GM18907 (cell line): ENCODE data around the gene NUDT3.
"Not testable (repeated sequence)": the region's sequence is repeated elsewhere in the genome, so short reads cannot be mapped to it uniquely, and the experiment has no call there.

Experiments used
- ATAC-seq: cut with Tn5 transposase; IDR thresholded peaks from one replicate; pipeline ENCODE4 v1.9.1; 2021; ENCODE audit warnings: mild to moderate bottlenecking, moderate library complexity; ENCODE audit not compliant: unreplicated experiment

NUDT3 gene

GRCh38 chr6:34324221-34324620, 68.2 kb downstream of the NUDT3 start:
- not testable (repeated sequence) for ATAC-seq

- no peak for ATAC-seq
Observed at GRCh38 chr6:34323300-34323699, 69.2 kb downstream of the NUDT3 start.

- no peak for ATAC-seq
Observed at GRCh38 chr6:34322732-34323131, 69.7 kb downstream of the NUDT3 start.

GRCh38 chr6:34321821-34322220, 70.6 kb downstream of the NUDT3 start:
- ATAC-seq, result no peak

GRCh38 chr6:34319471-34319885, 73.0 kb downstream of the NUDT3 start:
- no peak for ATAC-seq

DNA sequence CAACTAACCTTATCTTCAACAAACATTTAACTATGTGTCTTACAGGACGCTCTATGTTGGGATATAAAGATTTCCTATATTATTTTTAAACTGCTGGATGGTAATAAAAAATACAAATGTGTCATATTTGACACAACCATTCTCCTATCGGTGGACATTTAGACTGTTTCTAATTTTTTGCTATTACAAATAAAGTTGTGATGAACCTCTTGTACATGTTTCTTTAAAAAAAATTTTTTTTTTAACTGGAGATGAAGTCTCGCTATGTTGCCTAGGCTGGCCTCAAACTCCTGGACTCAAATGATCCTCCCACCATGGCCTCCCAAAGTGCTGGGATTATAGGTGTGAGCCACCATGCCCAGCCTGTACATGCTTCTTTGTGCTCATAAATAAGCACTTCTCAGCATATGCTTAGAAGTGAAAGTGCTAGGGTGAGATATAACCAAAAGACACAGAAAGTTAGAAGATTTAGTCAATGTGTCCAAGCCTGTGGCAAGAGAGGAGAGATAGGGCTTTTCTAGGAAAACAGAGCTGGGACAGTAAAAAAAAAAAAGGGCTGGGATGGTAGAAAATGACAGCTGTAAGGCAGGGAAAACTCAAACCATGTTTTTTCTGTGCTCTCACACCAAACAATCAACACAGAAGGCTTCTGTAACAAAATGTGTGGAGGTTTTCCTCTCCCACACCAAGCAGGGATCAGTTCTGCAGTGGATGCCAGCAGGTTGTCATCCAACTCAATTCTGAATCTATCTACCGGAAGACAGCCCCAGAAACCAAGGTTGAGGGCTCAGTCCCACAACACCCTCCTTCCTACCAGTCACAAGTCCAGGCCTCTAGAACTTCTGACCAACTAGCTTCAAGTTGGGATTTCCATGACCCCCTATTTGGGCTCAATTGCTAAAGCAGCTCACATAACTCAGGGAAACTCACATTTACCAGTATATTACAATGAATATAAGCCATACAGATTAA, 73.7 kb downstream of the NUDT3 start:
- ATAC-seq, result no peak

GRCh38 chr6:34317882-34318498, 74.5 kb downstream of the NUDT3 start:
- ATAC-seq, result no peak

GRCh38 chr6:34317172-34317477, 75.3 kb downstream of the NUDT3 start:
- no peak for ATAC-seq

DNA sequence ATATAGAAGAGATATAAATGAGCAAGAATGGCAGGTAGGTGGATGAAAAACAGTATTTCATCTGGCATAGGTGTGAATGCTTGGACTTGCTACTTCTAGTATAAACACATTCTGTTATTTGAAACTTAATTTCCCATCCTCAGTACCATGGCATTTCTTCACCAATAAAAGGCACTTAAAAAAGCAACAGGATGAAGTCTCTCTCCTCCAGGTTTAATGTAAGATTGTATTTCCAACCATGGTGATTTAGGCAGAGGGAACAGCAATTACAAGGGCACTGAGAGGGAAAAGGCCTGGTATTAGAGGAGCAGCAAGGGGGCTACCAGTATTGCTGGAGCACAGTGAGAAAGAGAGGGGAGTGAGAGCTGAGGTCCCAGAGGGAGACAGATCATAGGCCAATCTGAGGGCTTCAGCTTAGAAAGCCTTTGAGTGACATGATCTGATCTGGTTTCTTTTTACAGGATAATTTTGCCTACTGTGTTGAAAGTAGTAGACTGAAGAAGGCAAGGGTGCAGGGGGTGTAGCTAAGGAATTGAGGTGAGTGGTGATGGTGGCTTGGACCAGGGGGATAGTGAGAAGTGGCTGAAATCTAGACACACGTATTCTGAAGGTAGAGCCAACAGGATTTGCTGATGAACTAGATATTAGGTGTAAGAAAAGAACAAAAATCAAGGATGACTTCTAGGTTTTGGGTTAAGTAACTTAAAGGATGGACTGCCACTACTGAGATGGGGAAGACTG, 75.9 kb downstream of the NUDT3 start:
- no peak for ATAC-seq

- no peak for ATAC-seq
Observed at GRCh38 chr6:34315780-34316179, 76.7 kb downstream of the NUDT3 start.

- ATAC-seq, result no peak
Observed at GRCh38 chr6:34315256-34315655, 77.2 kb downstream of the NUDT3 start.

- no peak for ATAC-seq
Observed at GRCh38 chr6:34312259-34312658, 80.2 kb downstream of the NUDT3 start.

DNA sequence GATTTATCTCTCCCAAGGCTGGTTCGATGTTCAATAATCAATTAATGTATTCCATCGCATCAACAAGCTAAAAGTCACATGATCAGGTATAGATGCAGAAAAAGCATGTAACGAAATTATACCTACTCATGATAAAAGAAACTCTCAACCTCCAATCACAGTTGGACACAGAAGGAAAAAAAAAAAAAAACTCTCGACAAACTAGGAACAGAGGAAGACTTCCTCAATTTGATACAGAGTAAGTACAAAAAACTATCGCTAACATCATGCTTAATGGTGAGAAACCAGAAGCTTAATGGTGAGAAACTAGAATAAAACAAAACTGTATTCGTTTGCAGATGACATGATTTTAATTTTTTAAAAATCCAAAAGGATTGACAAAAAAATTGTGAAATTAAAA, 81.7 kb downstream of the NUDT3 start:
- no peak for ATAC-seq

- ATAC-seq, result no peak
Observed at GRCh38 chr6:34308483-34308882, 84.0 kb downstream of the NUDT3 start.

GRCh38 chr6:34305982-34306708, 86.3 kb downstream of the NUDT3 start:
- ATAC-seq, result no peak

GRCh38 chr6:34305497-34305896, 87.0 kb downstream of the NUDT3 start:
- no peak for ATAC-seq

GRCh38 chr6:34304164-34304563, 88.3 kb downstream of the NUDT3 start:
- ATAC-seq, result no peak

GRCh38 chr6:34302929-34303328, 89.5 kb downstream of the NUDT3 start:
- no peak for ATAC-seq

DNA sequence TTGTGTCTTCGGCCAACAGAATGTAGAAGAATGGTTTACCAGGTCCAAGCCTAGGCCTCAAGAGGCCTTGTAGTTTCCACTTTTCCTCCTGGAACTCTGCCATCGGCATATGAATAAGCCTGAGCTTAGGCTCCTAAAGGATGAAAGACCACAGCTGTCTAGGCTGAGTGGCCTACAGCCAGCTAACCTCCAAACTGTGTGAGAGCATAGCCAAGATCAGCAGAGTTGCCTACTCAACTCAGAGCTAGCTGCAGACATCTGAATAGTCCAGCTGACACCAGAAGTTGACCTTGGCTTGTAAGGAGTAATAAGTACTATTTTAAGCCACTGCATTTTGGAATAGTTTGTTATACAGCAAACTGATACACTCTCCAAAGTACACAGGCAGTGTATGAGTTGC, 91.1 kb downstream of the NUDT3 start:
- ATAC-seq, result no peak

- no peak for ATAC-seq
Observed at GRCh38 chr6:34300332-34300751, 92.1 kb downstream of the NUDT3 start.

GRCh38 chr6:34298941-34299340, 93.5 kb downstream of the NUDT3 start:
- ATAC-seq, result no peak
